Measurements from ENCODE around the gene UBA3. TPM values are rescaled to one million over a fixed set of nuclear protein-coding genes. Genes with fewer than 3 reads are reported as not detected.

The UBA3 gene
- total and polyA plus RNA-seq, 2 of the 13 experiments (the other 11 are each of a cell fraction or from before 2014, with no cell fraction given): 40.7 to 49.0 TPM

DNA sequence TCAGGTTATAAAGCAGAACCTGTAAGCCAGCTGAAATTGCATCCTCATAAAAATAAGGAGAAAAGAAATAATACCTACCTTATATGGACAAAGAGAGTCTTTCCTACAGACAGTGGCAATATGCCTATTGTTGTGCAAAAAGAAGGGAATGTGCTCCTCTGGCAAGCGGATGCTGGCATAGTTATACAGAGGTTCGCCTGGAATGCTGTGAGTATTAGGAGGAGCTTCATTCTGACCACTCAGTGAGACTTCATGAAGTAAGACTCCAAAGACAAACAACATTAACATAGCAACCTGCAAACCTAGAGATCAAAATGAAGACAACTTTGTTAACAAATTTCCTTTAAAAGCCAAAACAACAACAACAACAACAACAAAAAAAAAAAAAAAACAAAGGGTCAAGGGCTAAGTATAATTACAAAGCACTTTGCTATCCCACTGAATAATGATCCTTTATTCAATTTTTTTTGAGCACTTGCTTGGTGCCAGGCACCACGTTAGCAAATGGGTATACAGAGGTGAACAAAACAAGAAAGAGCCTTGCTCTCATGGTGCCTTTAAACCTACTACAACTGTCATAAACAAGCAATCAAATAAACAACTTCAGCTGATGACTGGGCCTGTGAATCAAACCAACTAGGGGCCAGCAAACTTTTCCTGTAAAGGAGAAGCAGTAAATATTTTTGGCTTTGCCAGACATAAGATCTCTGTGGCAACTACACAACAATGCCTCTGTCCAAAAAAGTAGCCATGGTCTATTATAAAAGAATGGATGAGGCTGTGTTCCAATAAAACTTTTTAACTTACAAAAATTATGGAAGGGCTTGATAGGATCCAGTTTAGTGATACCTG lies 70.4 kb downstream of the UBA3 start:
- DNase-seq (ENCODE audit: low spot score): no peak
- Histone ChIP-seq H4K20me1 (ENCODE audit: insufficient read depth, low read length) (no peaks in the 10 kb centered on the region), H3K4me1 (ENCODE audit: insufficient read depth, low read length) (peaks cover 20% of the 10 kb centered on the region), H3K36me3 (replicated peaks in 1 of 2; ENCODE audit: control insufficient read depth in 1 of 2, insufficient read depth in 2 of 2, low read length in 2 of 2) (peaks cover under 1 to 12% of the 10 kb centered on the region in 2 experiments), H3K9me3 (ENCODE audit: low read length) (no peaks in the 10 kb centered on the region), H2AFZ (ENCODE audit: low read length) (no peak overlapping the region), H3K4me3 (replicated peaks in 1 of 3; ENCODE audit: insufficient read depth in 1 of 3, low read depth in 2 of 3, low read length in 3 of 3) (no peak overlapping the region), H3K9ac (ENCODE audit: insufficient read depth, low read depth, low read length) (no peak overlapping the region), H3K79me2 (ENCODE audit: insufficient read depth, low read length) (no peaks in the 10 kb centered on the region), H3K27me3 (ENCODE audit: control insufficient read depth in 1 of 2, insufficient read depth in 2 of 2, low read length in 2 of 2) (no peaks in the 10 kb centered on the region), H3K27ac (ENCODE audit: extremely low read length, insufficient read depth, low read length) (no peak overlapping the region), H3K4me2 (ENCODE audit: low read depth, low read length) (no peak overlapping the region)
- in situ Hi-C loops (cut with HindIII; ENCODE audit: extremely low pct_ligation_motif_present, low pct_unique_long_range_greater_than_20kb) (no loop called here), intact Hi-C loops (cut with micrococcal nuclease; ENCODE audit: unreplicated experiment) (loop anchor here (5.0 kb wide), 1 partner anchor 43 kb away; the partner anchor contains the start of gene TMF1)
- no peak for ATAC-seq
- POLR2A ChIA-PET: no interaction called here
- WGBS (ENCODE audit: low lambda C conversion rate): 87% methylated on average over 3 of the region's 3 CpGs
- FAIRE-seq: no peak
- BruUV-seq (replicated peaks): no TSS peak
- TF ChIP-seq, protein P1, sequence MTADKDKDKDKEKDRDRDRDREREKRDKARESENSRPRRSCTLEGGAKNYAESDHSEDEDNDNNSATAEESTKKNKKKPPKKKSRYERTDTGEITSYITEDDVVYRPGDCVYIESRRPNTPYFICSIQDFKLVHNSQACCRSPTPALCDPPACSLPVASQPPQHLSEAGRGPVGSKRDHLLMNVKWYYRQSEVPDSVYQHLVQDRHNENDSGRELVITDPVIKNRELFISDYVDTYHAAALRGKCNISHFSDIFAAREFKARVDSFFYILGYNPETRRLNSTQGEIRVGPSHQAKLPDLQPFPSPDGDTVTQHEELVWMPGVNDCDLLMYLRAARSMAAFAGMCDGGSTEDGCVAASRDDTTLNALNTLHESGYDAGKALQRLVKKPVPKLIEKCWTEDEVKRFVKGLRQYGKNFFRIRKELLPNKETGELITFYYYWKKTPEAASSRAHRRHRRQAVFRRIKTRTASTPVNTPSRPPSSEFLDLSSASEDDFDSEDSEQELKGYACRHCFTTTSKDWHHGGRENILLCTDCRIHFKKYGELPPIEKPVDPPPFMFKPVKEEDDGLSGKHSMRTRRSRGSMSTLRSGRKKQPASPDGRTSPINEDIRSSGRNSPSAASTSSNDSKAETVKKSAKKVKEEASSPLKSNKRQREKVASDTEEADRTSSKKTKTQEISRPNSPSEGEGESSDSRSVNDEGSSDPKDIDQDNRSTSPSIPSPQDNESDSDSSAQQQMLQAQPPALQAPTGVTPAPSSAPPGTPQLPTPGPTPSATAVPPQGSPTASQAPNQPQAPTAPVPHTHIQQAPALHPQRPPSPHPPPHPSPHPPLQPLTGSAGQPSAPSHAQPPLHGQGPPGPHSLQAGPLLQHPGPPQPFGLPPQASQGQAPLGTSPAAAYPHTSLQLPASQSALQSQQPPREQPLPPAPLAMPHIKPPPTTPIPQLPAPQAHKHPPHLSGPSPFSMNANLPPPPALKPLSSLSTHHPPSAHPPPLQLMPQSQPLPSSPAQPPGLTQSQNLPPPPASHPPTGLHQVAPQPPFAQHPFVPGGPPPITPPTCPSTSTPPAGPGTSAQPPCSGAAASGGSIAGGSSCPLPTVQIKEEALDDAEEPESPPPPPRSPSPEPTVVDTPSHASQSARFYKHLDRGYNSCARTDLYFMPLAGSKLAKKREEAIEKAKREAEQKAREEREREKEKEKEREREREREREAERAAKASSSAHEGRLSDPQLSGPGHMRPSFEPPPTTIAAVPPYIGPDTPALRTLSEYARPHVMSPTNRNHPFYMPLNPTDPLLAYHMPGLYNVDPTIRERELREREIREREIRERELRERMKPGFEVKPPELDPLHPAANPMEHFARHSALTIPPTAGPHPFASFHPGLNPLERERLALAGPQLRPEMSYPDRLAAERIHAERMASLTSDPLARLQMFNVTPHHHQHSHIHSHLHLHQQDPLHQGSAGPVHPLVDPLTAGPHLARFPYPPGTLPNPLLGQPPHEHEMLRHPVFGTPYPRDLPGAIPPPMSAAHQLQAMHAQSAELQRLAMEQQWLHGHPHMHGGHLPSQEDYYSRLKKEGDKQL (CRISPR knock-in tag; IDR thresholded peaks at IDR 0.05; ENCODE audit: low read depth): no peak
- TF ChIP-seq ZNF850 (CRISPR knock-in tag; conservative IDR thresholded peaks at IDR 0.05): no peak
- no peak for TF ChIP-seq NR2C2 (CRISPR knock-in tag; IDR thresholded peaks at IDR 0.05; ENCODE audit: borderline replicate concordance)
- no peak for TF ChIP-seq NFE2L1 (CRISPR knock-in tag; IDR thresholded peaks at IDR 0.05; ENCODE audit: borderline replicate concordance)
- TF ChIP-seq CAMTA2 (CRISPR knock-in tag; IDR thresholded peaks at IDR 0.05; ENCODE audit: borderline replicate concordance): no peak
- TF ChIP-seq, protein P2, sequence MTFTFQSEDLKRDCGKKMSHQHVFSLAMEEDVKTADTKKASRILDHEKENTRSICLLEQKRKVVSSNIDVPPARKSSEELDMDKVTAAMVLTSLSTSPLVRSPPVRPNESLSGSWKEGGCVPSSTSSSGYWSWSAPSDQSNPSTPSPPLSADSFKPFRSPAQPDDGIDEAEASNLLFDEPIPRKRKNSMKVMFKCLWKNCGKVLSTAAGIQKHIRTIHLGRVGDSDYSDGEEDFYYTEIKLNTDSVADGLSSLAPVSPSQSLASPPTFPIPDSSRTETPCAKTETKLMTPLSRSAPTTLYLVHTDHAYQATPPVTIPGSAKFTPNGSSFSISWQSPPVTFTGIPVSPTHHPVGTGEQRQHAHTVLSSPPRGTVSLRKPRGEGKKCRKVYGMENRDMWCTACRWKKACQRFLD (CRISPR knock-in tag; IDR thresholded peaks at IDR 0.05; ENCODE audit: borderline replicate concordance): no peak
- TF ChIP-seq, protein P3, sequence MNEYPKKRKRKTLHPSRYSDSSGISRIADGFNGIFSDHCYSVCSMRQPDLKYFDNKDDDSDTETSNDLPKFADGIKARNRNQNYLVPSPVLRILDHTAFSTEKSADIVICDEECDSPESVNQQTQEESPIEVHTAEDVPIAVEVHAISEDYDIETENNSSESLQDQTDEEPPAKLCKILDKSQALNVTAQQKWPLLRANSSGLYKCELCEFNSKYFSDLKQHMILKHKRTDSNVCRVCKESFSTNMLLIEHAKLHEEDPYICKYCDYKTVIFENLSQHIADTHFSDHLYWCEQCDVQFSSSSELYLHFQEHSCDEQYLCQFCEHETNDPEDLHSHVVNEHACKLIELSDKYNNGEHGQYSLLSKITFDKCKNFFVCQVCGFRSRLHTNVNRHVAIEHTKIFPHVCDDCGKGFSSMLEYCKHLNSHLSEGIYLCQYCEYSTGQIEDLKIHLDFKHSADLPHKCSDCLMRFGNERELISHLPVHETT (CRISPR knock-in tag; conservative IDR thresholded peaks at IDR 0.05): no peak
- no peak for TF ChIP-seq TOE1 (CRISPR knock-in tag; IDR thresholded peaks at IDR 0.05)
- TF ChIP-seq ZFY (CRISPR knock-in tag; IDR thresholded peaks at IDR 0.05): no peak
- no peak for TF ChIP-seq SMYD3 (CRISPR knock-in tag; IDR thresholded peaks at IDR 0.05)
- no peak for TF ChIP-seq NFE2 (CRISPR knock-in tag; IDR thresholded peaks at IDR 0.05)
- CTCF ChIA-PET (ENCODE audit: low intra/inter-chr PET ratio, low total read pairs): no interaction called here
